Caco-2 (cell line): Measurements from ENCODE around the gene CD300H. TPM values are rescaled to one million over a fixed set of nuclear protein-coding genes. Genes with fewer than 3 reads are reported as not detected.
"Not testable (repeated sequence)": the region's sequence is repeated elsewhere in the genome, so short reads cannot be mapped to it uniquely, and the experiment has no call there.

Experiments used
- BruUV-seq: library from RNA; stranded (reverse); fragments of 400-500 nt; replicated peaks from 2 replicates; lab custom pipeline; 2021; lab: Mats Ljungman, UMichigan
- CTCF ChIA-PET: fragments of 300-600 bp; sonication (Branson Sonifier 250); formaldehyde crosslinking; loops from one replicate; lab custom pipeline; 2022; ENCODE audit warnings: antibody characterized with exemption; lab: Charles Lee
- POLR2A ChIA-PET: fragments of 300-600 bp; sonication (Branson Sonifier 250); formaldehyde crosslinking; loops from one replicate; lab custom pipeline; 2022; ENCODE audit warnings: antibody characterized with exemption; lab: Charles Lee
- DNase-seq, 2 experiments: peaks; one replicate each; pipeline versions ENCODE4 v3.0.0 to v3.0.0-alpha.2; 2020 to 2022
- H3K27me3 ChIP-seq: replicated peaks from 2 replicates; pipeline ENCODE4 v1.6.0; 2011; ENCODE audit warnings: low read length; ENCODE audit not compliant: control insufficient read depth, insufficient read depth
- H3K36me3 ChIP-seq: 2 replicates; pipeline ENCODE4 v1.5.1; 2011; ENCODE audit warnings: low read length; ENCODE audit not compliant: control insufficient read depth, insufficient read depth
- H3K4me1 ChIP-seq: fragments of 250-450 bp; sonication (Bioruptor Pico); 2 replicates; pipeline ENCODE4 v1.5.1; 2020; ENCODE audit warnings: mild to moderate bottlenecking
- H3K4me3 ChIP-seq: 2 replicates; pipeline ENCODE4 v1.5.1; 2011; ENCODE audit warnings: low read depth, mild to moderate bottlenecking, control low read depth, low read length
- H3K9me3 ChIP-seq: fragments of 250-450 bp; sonication (Bioruptor Pico); 2 replicates; pipeline ENCODE4 v1.5.1; 2020; ENCODE audit warnings: mild to moderate bottlenecking, moderate library complexity
- H3K27ac Mint-ChIP-seq: one replicate; pipeline ENCODE4 v1.8.0; 2022; ENCODE audit warnings: mixed read lengths; ENCODE audit not compliant: unreplicated experiment
- H3K27me3 Mint-ChIP-seq: one replicate; pipeline ENCODE4 v1.8.0; 2022; ENCODE audit warnings: mixed read lengths; ENCODE audit not compliant: insufficient read depth, unreplicated experiment
- H3K36me3 Mint-ChIP-seq: one replicate; pipeline ENCODE4 v1.8.0; 2022; ENCODE audit warnings: mild to moderate bottlenecking, mixed read lengths; ENCODE audit not compliant: insufficient read depth, unreplicated experiment
- H3K4me1 Mint-ChIP-seq: one replicate; pipeline ENCODE4 v1.8.0; 2022; ENCODE audit warnings: low read depth, mixed read lengths; ENCODE audit not compliant: unreplicated experiment
- H3K4me3 Mint-ChIP-seq: one replicate; pipeline ENCODE4 v1.8.0; 2022; ENCODE audit warnings: mild to moderate bottlenecking, moderate library complexity, mixed read lengths; ENCODE audit not compliant: unreplicated experiment
- H3K9me3 Mint-ChIP-seq: one replicate; pipeline ENCODE4 v1.8.0; 2022; ENCODE audit warnings: mixed read lengths; ENCODE audit not compliant: unreplicated experiment
- intact Hi-C: fragments of 100-400 bp; cut with micrococcal nuclease; formaldehyde crosslinking; loops from one replicate; pipeline ENCODE4 v1.10.0; 2022; ENCODE audit not compliant: unreplicated experiment
- total RNA-seq: library from RNA; stranded (reverse); gene quantifications from 2 replicates; pipeline ENCODE4 v1.2.3, GENCODE V29; 2022
- TF ChIP-seq, protein P1 (sequence below), 2 experiments: fragments of 200-600 bp in 1 of 2; IDR thresholded peaks; 1 replicate in 1 of 2; 2 replicates in 1 of 2; pipeline versions ENCODE4 v1.5.1 to v1.8.0; 2011 to 2022; ENCODE audit warnings: antibody characterized with exemption in 1 of 2, control low read depth in 1 of 2, inconsistent platforms in 1 of 2, low read depth in 1 of 2, low read length in 1 of 2, mild to moderate bottlenecking in 1 of 2, moderate library complexity in 1 of 2; ENCODE audit not compliant: insufficient read depth in 1 of 2, severe bottlenecking in 1 of 2, unreplicated experiment in 1 of 2

Gene CD300H
- total RNA-seq, 1 experiment from 2014 or later: not detected

GRCh38 chr17:74578979-74579378, 11.7 kb upstream of the CD300H start:
- no peaks in the 10 kb centered on the region for H3K4me1 Mint-ChIP-seq
- POLR2A ChIA-PET: no interaction called here
- peaks cover 12% of the 10 kb centered on the region for H3K27me3 Mint-ChIP-seq
- H3K9me3 Mint-ChIP-seq: peaks cover 9% of the 10 kb centered on the region
- H3K4me3 Mint-ChIP-seq: no peak overlapping the region
- BruUV-seq: no TSS peak
- H3K9me3 ChIP-seq: no peaks in the 10 kb centered on the region
- no peaks in the 10 kb centered on the region; the same call in 1 of the 2 replicates for H3K27me3 ChIP-seq
- no peaks in the 10 kb centered on the region for H3K4me1 ChIP-seq
- intact Hi-C loops: no loop called here
- CTCF ChIA-PET: no interaction called here
- TF ChIP-seq, protein P1, sequence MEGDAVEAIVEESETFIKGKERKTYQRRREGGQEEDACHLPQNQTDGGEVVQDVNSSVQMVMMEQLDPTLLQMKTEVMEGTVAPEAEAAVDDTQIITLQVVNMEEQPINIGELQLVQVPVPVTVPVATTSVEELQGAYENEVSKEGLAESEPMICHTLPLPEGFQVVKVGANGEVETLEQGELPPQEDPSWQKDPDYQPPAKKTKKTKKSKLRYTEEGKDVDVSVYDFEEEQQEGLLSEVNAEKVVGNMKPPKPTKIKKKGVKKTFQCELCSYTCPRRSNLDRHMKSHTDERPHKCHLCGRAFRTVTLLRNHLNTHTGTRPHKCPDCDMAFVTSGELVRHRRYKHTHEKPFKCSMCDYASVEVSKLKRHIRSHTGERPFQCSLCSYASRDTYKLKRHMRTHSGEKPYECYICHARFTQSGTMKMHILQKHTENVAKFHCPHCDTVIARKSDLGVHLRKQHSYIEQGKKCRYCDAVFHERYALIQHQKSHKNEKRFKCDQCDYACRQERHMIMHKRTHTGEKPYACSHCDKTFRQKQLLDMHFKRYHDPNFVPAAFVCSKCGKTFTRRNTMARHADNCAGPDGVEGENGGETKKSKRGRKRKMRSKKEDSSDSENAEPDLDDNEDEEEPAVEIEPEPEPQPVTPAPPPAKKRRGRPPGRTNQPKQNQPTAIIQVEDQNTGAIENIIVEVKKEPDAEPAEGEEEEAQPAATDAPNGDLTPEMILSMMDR (IDR thresholded peaks at IDR 0.05; ENCODE audit: insufficient read depth in 1 of 2, low read depth in 1 of 2, low read length in 1 of 2, severe bottlenecking in 1 of 2, unreplicated experiment in 1 of 2): no peak
- no peak overlapping the region for H3K27ac Mint-ChIP-seq
- no peak for DNase-seq
- no peak overlapping the region for H3K4me3 ChIP-seq
- no peaks in the 10 kb centered on the region for H3K36me3 ChIP-seq
- no peaks in the 10 kb centered on the region for H3K36me3 Mint-ChIP-seq

DNA sequence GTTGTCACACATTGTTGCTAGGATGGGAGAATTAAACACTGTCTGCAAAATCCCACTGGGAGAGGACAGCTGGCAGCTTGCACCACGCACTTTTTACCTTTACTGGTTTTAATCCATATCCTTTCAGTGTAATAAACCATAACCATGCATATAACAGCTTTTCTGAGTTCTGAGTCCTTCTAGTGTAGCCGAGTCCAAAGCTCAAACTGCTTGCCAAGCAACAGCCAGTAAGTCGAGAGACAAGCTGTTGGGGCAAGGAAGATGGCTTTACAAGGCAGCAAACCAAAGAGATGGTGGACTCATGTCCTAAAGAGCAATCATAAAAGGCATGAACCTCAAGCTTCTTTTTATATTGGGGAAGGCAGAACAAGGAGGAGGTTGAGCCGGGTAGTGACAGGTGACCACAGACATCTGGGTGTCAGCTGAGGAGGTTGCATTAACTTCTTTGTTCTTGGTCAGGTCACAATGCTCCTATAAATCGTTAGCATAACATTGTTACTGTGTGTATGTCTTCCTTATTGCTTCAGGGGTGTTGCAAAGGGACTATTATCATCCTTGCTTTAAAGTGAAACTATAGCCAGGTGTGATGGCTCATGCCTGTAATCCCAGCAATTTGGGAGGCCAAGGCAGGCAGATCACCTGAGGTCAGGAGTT, 7.3 kb upstream of the CD300H start:
- no TSS peak for BruUV-seq
- Histone ChIP-seq H3K4me1 (no peaks in the 10 kb centered on the region), H3K27me3 (no peaks in the 10 kb centered on the region; the same call in none of the 2 replicates), H3K36me3 (no peaks in the 10 kb centered on the region), H3K9me3 (no peaks in the 10 kb centered on the region), H3K4me3 (no peak overlapping the region)
- CTCF ChIA-PET: no interaction called here
- DNase-seq: no peak
- Mint-ChIP-seq H3K27ac (no peak overlapping the region), H3K9me3 (no peaks in the 10 kb centered on the region), H3K27me3 (peaks cover 16% of the 10 kb centered on the region), H3K36me3 (no peaks in the 10 kb centered on the region), H3K4me3 (no peak overlapping the region), H3K4me1 (no peaks in the 10 kb centered on the region)
- POLR2A ChIA-PET: no interaction called here
- TF ChIP-seq, protein P1 (IDR thresholded peaks at IDR 0.05; ENCODE audit: insufficient read depth in 1 of 2, low read depth in 1 of 2, low read length in 1 of 2, severe bottlenecking in 1 of 2, unreplicated experiment in 1 of 2): no peak
- intact Hi-C loops: no loop called here

DNA sequence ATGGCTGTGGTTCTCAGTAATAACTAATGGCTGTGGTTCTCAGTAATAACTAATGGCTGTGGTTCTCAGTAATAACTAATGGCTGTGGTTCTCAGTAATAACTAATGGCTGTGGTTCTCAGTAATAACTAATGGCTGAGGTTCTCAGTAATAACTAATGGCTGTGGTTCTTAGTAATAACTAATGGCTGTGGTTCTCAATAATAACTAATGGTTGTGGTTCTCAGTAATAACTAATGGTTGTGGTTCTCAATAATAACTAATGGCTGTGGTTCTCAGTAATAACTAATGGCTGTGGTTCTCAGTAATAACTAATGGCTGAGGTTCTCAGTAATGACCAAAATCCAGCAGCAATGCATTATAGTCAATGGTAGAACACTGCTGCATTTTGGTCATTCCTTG, 6.3 kb upstream of the CD300H start:
- H3K27me3 Mint-ChIP-seq: peaks cover 19% of the 10 kb centered on the region
- DNase-seq, H3K4me3 Mint-ChIP-seq, H3K27ac Mint-ChIP-seq, H3K4me1 Mint-ChIP-seq, CTCF ChIA-PET, H3K4me1 ChIP-seq, H3K4me3 ChIP-seq, H3K36me3 Mint-ChIP-seq, H3K36me3 ChIP-seq, H3K27me3 ChIP-seq, intact Hi-C loops, H3K9me3 ChIP-seq, POLR2A ChIA-PET, H3K9me3 Mint-ChIP-seq, BruUV-seq: not testable (repeated sequence)
